ENCODE results near the gene SUZ12.

DNA sequence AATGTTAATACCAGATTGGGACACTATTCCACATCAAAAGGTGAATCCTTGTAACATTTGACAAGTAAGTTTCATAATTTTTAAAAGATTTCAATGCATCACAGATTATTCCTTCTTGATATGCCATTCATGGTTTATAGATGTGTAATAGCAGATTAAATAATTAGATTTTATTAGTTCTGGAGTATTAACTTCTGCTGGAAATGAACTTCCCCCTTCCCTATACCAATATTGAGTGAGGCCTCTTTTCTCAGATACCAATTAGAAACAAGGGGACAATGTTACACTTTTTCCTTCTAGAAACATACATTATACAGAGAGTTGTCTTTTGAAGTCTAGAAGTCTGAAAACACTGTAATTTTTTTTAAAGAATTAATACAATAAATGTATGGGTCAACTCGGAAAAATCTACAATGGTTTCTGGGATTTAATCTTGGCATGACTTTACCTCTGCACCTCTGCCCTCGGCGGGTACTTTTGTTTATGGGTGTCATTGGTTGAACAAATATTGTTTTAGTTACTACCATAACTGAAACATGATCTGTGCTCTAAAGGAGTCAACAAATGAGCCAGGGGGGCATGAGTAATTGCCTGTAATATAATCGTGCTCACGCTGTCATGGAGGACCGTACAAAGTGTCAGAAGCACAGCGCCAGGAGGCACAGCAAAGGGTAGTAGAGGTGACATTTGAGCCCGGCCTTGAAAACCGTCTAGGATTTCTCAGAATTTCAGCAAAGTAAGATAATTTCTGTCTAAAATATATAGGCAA is 78.6 kb downstream of the SUZ12 start:
- TF ChIP-seq, protein P1, sequence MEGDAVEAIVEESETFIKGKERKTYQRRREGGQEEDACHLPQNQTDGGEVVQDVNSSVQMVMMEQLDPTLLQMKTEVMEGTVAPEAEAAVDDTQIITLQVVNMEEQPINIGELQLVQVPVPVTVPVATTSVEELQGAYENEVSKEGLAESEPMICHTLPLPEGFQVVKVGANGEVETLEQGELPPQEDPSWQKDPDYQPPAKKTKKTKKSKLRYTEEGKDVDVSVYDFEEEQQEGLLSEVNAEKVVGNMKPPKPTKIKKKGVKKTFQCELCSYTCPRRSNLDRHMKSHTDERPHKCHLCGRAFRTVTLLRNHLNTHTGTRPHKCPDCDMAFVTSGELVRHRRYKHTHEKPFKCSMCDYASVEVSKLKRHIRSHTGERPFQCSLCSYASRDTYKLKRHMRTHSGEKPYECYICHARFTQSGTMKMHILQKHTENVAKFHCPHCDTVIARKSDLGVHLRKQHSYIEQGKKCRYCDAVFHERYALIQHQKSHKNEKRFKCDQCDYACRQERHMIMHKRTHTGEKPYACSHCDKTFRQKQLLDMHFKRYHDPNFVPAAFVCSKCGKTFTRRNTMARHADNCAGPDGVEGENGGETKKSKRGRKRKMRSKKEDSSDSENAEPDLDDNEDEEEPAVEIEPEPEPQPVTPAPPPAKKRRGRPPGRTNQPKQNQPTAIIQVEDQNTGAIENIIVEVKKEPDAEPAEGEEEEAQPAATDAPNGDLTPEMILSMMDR (IDR thresholded peaks at IDR 0.05) = no peak
- no peak for TF ChIP-seq POLR2AphosphoS5 (IDR thresholded peaks at IDR 0.05)
